Mesendoderm (in vitro differentiated cells): ENCODE results near the gene PMP22. TPM values are rescaled to one million over a fixed set of nuclear protein-coding genes. Genes with fewer than 3 reads are reported as not detected.

Experiments
- small RNA-seq: library from polyadenylated mRNA; stranded (forward); fragments of <200 nt; extraction: miRNeasy Mini kit (QIAGEN cat#:217004); gene quantifications from one replicate; pipeline ENCODE3, GENCODE V24; 2013; ENCODE audit not compliant: insufficient read depth

PMP22 gene

Small RNAs within 50 kb of the gene (small RNA-seq; reads per million reads assigned to genes)
- gene MIR4731 (not detected), gene RNU6-799P (not detected)
